ENCODE results near the gene BLM.
A peak's percentile ranks its signal among the peaks of the same experiment; 100 is the strongest.
"Not testable (repeated sequence)": the region's sequence is repeated elsewhere in the genome, so short reads cannot be mapped to it uniquely, and the experiment has no call there.

The BLM gene

GRCh38 chr15:90681480-90681879, 35.7 kb upstream of the BLM start:
- FAIRE-seq (no peak), DNase-seq (ENCODE audit: insufficient read length) (no peak)
- TF ChIP-seq POLR2AphosphoS5 (IDR thresholded peaks at IDR 0.05; ENCODE audit: low read depth, low read length) = no peak
- no peak for TF ChIP-seq TAF1 (IDR thresholded peaks at IDR 0.05; ENCODE audit: borderline replicate concordance, low read depth, low read length)
- no peak for TF ChIP-seq POLR2A (IDR thresholded peaks at IDR 0.05; ENCODE audit: low read depth, low read length)

DNA sequence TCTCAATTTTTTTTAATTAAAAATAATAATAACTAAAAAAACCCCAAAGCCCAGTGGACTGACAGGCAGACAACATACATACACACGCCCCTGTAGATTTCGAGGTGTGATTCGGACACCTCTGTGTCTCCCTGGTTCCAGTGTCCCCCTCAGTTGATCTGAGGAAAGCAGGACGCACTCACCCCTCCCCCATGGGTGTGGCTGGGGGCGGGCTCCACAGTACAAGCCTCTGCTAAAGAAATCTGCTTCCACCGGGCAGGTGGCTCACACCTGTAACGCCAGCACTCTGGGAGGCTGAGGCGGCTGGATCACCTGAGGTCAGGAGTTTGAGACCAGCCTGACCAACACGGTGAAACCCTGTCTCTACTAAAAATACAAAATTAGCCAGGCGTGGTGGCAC, 33.8 kb upstream of the BLM start:
- FAIRE-seq (no peak), DNase-seq (ENCODE audit: insufficient read length) (no peak)
- no peak for TF ChIP-seq POLR2AphosphoS5 (IDR thresholded peaks at IDR 0.05; ENCODE audit: low read depth, low read length)
- TF ChIP-seq POLR2A (IDR thresholded peaks at IDR 0.05; ENCODE audit: low read depth, low read length) = no peak
- TF ChIP-seq TAF1 (IDR thresholded peaks at IDR 0.05; ENCODE audit: borderline replicate concordance, low read depth, low read length) = no peak

GRCh38 chr15:90683876-90684275, 33.3 kb upstream of the BLM start:
- FAIRE-seq (no peak), DNase-seq (ENCODE audit: insufficient read length) (no peak)
- TF ChIP-seq POLR2AphosphoS5 (IDR thresholded peaks at IDR 0.05; ENCODE audit: low read depth, low read length) = no peak
- TF ChIP-seq POLR2A (IDR thresholded peaks at IDR 0.05; ENCODE audit: low read depth, low read length) = no peak
- no peak for TF ChIP-seq TAF1 (IDR thresholded peaks at IDR 0.05; ENCODE audit: borderline replicate concordance, low read depth, low read length)

- FAIRE-seq = no peak
- no peak for DNase-seq (ENCODE audit: insufficient read length)
- TF ChIP-seq TAF1 (IDR thresholded peaks at IDR 0.05; ENCODE audit: borderline replicate concordance, low read depth, low read length) = no peak
- no peak for TF ChIP-seq POLR2AphosphoS5 (IDR thresholded peaks at IDR 0.05; ENCODE audit: low read depth, low read length)
Measured at GRCh38 chr15:90684281-90684680, 32.9 kb upstream of the BLM start.

GRCh38 chr15:90685591-90686434, 31.3 kb upstream of the BLM start:
- FAIRE-seq = peak; percentile 84
- TF ChIP-seq POLR2AphosphoS5 (IDR thresholded peaks at IDR 0.05; ENCODE audit: low read depth, low read length) (no peak), TAF1 (IDR thresholded peaks at IDR 0.05; ENCODE audit: borderline replicate concordance, low read depth, low read length) (no peak), POLR2A (IDR thresholded peaks at IDR 0.05; ENCODE audit: low read depth, low read length) (no peak; the same call in 1 of the 2 replicates)
- DNase-seq (ENCODE audit: insufficient read length) = no peak

DNA sequence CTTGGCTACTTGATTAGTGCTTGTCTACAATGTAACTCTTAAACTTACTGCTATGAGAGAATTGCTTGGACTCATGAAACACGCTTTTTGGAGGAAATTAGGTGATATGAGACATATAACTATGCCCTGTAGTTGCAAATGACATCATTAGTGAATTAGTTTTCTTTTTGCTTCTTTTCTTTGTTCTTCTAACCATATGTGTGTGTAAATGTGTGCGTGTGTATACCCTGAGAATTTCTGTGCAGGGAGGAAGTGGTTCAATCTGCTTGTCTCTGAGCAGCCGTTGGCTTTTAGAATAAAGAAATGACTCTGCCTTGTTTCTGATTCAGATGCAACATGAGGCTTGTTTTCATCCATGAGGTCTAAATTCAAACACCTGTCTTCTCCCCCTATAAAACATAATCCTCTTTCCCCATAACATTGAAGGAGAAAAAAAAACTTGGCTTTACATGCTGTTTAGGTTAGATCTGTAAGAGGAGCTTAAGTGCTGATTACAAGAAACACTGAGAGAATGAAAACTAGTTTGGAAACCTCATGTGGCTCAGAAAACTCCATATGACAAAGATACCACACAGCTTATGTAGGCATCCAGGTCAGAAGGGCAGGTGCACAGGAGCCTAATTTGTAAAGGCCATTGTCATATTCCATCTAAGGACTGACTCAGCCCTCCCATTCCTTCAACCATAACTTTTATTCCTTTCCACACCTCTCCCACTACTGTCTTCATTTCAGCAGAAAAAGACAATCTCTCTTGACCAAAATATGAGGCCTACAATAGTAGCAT, 30.5 kb upstream of the BLM start:
- peak; percentile 89 for FAIRE-seq
- DNase-seq (ENCODE audit: insufficient read length) = no peak
- TF ChIP-seq POLR2A (IDR thresholded peaks at IDR 0.05; ENCODE audit: low read depth, low read length) = no peak; the same call in 1 of the 2 replicates
- TF ChIP-seq POLR2AphosphoS5 (IDR thresholded peaks at IDR 0.05; ENCODE audit: low read depth, low read length) = 0 out of 2 replicates have a peak, but pooled peaks have one; percentile 7

GRCh38 chr15:90689326-90689961, 27.7 kb upstream of the BLM start:
- DNase-seq (ENCODE audit: insufficient read length); FAIRE-seq: not testable (repeated sequence)

GRCh38 chr15:90690585-90690984, 26.6 kb upstream of the BLM start:
- FAIRE-seq = no peak

GRCh38 chr15:90691369-90691768, 25.8 kb upstream of the BLM start:
- no peak for TF ChIP-seq POLR2AphosphoS5 (IDR thresholded peaks at IDR 0.05; ENCODE audit: low read depth, low read length)
- TF ChIP-seq TAF1 (IDR thresholded peaks at IDR 0.05; ENCODE audit: borderline replicate concordance, low read depth, low read length) = no peak
- FAIRE-seq (no peak), DNase-seq (ENCODE audit: insufficient read length) (no peak)

More at GRCh38 chr15:90690585-90690984, 26.6 kb upstream of the BLM start:
- TF ChIP-seq TAF1 (IDR thresholded peaks at IDR 0.05; ENCODE audit: borderline replicate concordance, low read depth, low read length) = no peak
- no peak for TF ChIP-seq POLR2AphosphoS5 (IDR thresholded peaks at IDR 0.05; ENCODE audit: low read depth, low read length)
- TF ChIP-seq POLR2A (IDR thresholded peaks at IDR 0.05; ENCODE audit: low read depth, low read length) = no peak
- no peak for DNase-seq (ENCODE audit: insufficient read length)

DNA sequence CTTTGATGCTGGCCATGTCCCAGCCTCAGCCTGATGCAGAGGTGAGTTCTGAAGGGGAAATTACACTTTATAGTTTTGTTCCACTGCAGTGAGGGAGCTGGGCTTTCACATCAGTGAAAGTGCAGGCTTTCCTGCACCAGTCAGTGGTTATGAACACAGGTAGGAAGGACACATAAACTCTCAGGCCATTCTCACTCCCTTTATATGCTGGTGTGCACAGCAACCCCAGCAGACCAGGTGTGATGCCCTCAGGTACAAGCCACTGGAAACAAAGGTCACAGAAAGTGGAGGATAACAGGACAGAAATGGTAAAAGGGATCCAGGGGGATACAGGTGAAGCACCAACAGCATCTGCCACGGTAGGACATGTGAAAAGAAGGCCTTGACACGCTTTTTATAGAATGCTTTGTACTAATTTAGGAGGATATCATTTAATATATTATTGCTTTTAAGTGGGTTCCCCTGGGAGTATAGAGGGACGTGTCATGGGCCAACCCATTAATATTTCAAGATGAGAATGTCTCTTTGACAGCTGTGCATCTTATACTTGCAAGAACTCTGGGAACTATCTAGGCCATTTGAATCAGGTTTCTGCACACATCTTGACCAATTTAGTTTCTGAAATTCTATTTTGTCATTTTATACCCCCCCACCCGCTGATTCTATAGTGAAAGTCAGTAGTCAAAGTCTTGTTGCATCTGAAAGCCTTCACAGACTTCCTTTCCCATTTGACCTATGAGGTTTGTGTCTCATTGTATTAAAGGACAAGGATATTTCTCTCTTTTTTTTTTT, 25.0 kb upstream of the BLM start:
- TF ChIP-seq TAF1 (IDR thresholded peaks at IDR 0.05; ENCODE audit: borderline replicate concordance, low read depth, low read length) (no peak), POLR2A (IDR thresholded peaks at IDR 0.05; ENCODE audit: low read depth, low read length) (peak; percentile 59; the same call in 1 of the 2 replicates), POLR2AphosphoS5 (IDR thresholded peaks at IDR 0.05; ENCODE audit: low read depth, low read length) (peak; percentile 43; the same call in 1 of the 2 replicates)
- DNase-seq (ENCODE audit: insufficient read length) (no peak), FAIRE-seq (peak; percentile 67)

DNA sequence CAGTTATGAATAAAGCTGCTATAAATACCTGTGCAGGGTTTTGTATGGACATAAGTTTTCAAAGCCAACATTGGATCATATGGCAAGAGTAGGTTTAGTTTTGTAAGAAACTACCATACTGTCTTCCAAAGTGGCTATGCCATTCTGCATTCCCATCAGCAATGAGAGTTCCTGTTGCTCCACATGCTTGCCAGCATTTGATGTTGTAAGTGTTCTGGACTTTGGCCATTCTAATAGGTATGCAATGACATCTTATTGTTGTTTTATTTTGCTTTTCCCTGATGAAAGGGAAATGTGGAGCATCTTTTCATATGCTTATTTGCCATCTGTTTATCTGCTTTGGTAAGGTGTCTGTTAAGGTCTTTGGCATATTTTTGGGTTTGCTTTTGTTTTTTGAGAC, 22.2 kb upstream of the BLM start:
- no peak for FAIRE-seq
- no peak for DNase-seq (ENCODE audit: insufficient read length)
- TF ChIP-seq TAF1 (IDR thresholded peaks at IDR 0.05; ENCODE audit: borderline replicate concordance, low read depth, low read length) (no peak), POLR2A (IDR thresholded peaks at IDR 0.05; ENCODE audit: low read depth, low read length) (no peak), POLR2AphosphoS5 (IDR thresholded peaks at IDR 0.05; ENCODE audit: low read depth, low read length) (no peak)

All from GM12892 (cell line).